GM13976 (cell line): ENCODE results near the gene HERC2.
"Not testable (repeated sequence)": the region's sequence is repeated elsewhere in the genome, so short reads cannot be mapped to it uniquely, and the experiment has no call there.

Source experiments
- DNase-seq: peaks from one replicate; pipeline ENCODE4 v3.0.0; 2012; ENCODE audit warnings: low spot score
- in situ Hi-C: fragments of 300-500 bp; cut with MboI; formaldehyde crosslinking; loops from one replicate; pipeline ENCODE4 v1.12.0; 2022; ENCODE audit warnings: low sequenced_read_pairs, mixed read lengths, inconsistent platforms; ENCODE audit not compliant: unreplicated experiment
- TF ChIP-seq, protein P1 (sequence below): IDR thresholded peaks from 2 replicates; pipeline ENCODE4 v1.5.1; 2012; ENCODE audit warnings: borderline replicate concordance, mild to moderate bottlenecking; ENCODE audit not compliant: insufficient read depth; ENCODE audit errors: extremely low read depth, missing control alignments, control extremely low read depth

Gene HERC2

DNA sequence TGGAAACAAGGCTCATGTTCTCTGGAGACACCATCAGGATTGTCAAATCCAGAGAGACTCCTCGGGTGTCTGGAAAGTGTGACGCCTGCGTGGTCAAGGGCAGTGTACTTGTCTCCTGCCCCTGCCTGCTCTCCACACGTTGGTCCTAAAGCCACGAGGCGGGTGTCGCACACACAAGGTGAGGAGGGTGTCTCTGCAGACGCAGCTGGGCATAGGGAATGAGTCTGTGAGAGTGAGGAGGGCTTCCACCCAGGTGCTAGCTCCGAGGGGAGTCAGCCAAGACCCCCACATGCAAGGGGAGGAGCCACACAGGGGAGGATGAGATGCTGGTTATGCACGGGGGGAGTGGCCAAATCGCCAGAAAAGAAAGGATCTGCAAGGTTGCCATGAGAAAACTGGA, 194.9 kb downstream of the HERC2 start:
- DNase-seq = no peak
- in situ Hi-C loops = no loop called here
- TF ChIP-seq, protein P1, sequence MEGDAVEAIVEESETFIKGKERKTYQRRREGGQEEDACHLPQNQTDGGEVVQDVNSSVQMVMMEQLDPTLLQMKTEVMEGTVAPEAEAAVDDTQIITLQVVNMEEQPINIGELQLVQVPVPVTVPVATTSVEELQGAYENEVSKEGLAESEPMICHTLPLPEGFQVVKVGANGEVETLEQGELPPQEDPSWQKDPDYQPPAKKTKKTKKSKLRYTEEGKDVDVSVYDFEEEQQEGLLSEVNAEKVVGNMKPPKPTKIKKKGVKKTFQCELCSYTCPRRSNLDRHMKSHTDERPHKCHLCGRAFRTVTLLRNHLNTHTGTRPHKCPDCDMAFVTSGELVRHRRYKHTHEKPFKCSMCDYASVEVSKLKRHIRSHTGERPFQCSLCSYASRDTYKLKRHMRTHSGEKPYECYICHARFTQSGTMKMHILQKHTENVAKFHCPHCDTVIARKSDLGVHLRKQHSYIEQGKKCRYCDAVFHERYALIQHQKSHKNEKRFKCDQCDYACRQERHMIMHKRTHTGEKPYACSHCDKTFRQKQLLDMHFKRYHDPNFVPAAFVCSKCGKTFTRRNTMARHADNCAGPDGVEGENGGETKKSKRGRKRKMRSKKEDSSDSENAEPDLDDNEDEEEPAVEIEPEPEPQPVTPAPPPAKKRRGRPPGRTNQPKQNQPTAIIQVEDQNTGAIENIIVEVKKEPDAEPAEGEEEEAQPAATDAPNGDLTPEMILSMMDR = no peak

- in situ Hi-C loops = no loop called here
- DNase-seq = no peak
- TF ChIP-seq, protein P1 = peak; percentile 23
Observed at GRCh38 chr15:28125673-28126651, 196.0 kb downstream of the HERC2 start.

DNA sequence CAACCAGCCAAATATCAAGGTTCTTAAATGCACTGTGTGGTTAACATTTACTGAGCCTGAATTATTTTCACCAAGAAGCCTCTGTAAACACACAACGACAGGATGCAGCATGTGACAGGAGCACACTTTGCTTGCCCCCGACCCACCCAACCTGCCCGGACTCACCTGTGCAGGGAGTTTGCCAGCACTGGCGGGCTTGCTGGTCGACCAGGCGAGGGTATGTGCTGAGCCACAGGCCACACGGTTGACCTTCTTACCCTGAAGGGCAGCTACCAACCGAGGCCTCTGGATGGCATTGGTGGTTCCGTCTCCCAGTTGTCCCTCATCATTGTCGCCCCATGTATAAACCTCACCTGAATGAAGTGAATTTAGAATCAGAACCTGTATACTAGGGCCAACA, 197.1 kb downstream of the HERC2 start:
- in situ Hi-C loops = no loop called here
- no peak for DNase-seq
- TF ChIP-seq, protein P1 = no peak

- in situ Hi-C loops = no loop called here
- TF ChIP-seq, protein P1 = peak; percentile 43
- peak; percentile 79 for DNase-seq
Observed at GRCh38 chr15:28123408-28124023, 198.5 kb downstream of the HERC2 start.

DNA sequence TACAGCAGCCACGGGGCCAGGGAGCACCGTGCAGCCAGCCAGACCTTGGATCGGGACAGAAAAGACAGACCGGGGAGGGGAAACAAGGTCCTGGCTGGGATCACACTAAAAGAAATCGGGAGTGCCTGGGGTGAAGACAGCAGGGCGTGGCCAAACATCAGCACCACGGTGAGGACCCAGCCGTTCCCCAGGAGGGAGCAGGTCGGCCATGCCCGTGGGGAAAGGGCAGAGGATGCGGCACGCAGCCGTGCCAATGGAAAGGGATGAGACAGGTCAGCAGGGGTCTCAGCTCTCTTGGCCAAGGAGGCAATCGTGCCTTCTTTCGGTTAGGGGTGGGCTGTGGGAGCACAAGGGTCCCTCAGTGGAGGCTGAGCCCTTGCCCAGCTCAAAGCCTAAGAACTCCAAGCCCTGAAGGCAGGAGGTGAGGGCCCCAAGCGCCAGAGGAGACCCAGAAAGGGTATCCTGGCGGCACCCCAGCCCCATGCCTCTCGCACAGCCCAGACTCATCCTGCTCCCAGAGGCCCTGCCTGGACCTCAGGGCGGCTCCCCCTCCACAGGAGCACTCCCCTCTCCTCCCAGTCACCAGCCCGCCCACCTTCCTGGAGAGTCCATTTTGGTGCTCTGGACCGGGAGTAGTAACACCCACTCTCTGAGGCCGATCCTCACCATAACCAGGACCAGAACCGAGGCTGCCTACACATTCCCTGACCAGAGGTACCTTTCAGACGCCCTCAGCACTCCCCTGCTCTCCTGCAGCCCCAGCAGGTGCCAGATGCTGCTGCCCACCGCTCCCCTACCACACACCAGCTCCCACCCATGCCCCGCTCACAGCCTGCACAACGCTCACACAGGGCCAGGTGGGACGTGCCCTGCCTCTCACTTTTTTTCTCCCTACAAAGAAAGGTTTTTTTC, 199.7 kb downstream of the HERC2 start:
- no peak for DNase-seq
- TF ChIP-seq, protein P1 = no peak
- in situ Hi-C loops = no loop called here

DNA sequence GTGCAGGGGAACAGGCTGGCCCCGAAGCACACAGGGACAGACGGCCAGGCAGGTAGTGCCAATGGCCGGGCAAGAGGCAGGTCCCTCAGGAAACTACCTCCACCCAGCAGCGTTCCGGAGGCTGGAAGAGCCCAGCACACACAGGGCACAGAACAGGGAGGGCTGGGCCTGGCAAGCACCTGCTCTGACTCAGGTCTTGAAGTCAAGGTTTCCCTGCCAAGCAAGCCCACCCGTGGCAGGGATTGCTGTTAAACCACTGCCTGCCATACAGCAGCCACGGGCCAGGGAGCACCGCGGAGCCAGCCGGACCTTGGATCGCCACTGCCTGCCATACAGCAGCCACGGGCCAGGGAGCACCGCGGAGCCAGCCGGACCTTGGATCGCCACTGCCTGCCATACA, 200.4 kb downstream of the HERC2 start:
- DNase-seq, in situ Hi-C loops: not testable (repeated sequence)
